T-helper 2 cell treated with Interferon-gamma antibody and Interleukin-4, amounts not matched to agents 100 ng/mL and 5 ng/mL, for 36 hours (primary cell): Measurements from ENCODE around the gene PIEZO1. TPM values are rescaled to one million over a fixed set of nuclear protein-coding genes. Genes with fewer than 3 reads are reported as not detected.
"Not testable (repeated sequence)": the region's sequence is repeated elsewhere in the genome, so short reads cannot be mapped to it uniquely, and the experiment has no call there.

Source experiments
- intact Hi-C: fragments of 100-400 bp; cut with micrococcal nuclease; formaldehyde crosslinking; loops from one replicate; pipeline ENCODE4 v1.15.1; 2023
- total RNA-seq: library from RNA; stranded (reverse); gene quantifications from 2 replicates; pipeline ENCODE4 v1.2.3, GENCODE V29; 2022

The PIEZO1 gene
- total RNA-seq, 1 donor from 2014 or later = 306 TPM

DNA sequence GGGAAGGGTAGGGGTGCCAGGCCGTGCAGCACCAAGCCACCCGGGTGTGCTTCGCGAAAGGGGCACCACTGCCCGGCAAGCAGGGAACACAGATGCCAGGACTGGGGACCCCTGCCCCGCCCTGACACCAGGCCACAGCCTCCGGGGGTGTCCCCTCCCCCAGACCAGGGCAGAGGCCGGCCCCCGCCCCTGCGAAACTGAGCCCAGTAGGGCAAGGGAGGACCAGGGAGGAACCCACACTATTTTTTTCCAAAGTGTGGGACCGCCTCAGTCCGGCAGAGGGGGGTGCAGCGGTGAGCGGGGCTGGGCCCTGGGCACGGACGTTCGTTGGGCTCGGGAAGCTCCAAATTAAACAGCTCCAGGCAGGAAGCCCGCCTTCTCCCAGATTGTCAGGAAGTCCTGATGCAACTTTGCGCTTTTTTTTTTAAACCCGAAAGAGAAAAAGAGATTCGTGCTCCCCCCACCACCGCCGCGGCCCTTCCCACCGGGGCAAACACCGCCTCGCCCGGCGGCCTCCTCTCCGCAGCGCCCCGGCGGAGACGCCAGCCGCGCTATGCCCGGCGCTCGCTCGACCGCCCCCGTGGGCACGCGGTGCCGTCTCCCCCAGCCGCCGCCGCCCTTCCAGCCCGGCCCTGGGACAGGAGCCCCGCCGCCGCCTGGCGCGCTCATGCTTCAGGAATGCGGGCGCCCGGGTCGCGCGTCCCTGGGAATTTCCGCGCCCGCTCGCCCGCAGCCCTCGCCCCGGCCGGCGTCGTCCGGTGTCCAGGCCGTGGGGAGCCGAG lies 755 bp downstream of the PIEZO1 start:
- intact Hi-C loops = loop anchor here (2.0 to 10.0 kb wide), 4 partner anchors 39 to 832 kb away; partner anchors contain the start of genes BANP and ZFPM1

- intact Hi-C loops = loop anchor here (2.0 to 10.0 kb wide), 5 partner anchors 39 to 831 kb away; partner anchors contain the start of genes BANP and ZFPM1
These were observed 1.5 kb downstream of the PIEZO1 start for GRCh38 chr16:88783391-88784073.

GRCh38 chr16:88782454-88783390 lies 2.3 kb downstream of the PIEZO1 start:
- intact Hi-C loops = loop anchor here (2.0 to 10.0 kb wide), 3 partner anchors 82 to 830 kb away; partner anchors contain the start of genes BANP and ZFPM1

DNA sequence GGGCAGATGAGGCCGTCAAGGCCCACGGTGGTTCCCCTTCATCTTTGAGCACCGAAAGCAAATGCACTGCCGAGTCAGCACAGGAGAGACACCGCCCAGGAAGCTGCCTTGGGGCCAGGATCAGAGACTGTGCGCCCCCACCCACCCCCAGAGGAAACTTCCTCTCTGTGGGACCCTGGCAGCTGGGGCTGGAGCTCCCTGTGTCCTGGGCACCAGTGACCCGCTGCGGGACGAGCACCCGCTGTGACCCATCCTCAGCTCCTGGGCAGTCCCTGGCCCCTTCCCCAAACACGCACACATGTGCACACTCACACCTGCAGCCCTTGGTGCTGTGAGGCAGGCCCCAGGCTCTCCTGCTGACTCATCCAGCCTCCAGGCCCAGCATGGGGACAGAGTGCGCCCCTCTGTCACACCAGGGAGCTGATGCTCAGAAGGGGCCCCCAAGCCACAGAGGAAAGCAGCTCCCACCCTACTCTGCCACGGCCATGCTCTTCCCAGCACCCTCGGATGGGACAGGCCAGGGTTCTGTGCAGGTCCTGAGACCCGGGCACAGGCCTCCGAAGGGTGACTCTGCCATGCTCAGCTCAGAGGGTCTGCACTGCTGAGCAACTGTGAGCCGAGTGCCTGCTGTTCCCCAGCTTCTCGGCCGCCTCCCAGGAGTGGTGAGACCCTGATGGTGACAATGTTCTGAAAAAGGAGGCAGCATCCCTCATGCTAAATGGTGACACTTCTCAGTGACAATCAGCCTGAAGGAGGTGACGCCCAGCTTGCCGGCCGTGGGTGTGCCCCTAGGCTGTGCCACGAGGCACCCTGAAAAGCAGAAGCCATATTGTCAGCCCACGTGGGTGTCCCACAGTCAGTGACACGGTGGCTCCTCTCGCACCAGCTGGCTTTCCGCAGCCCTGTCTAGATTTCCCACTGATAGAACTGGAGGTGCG lies 3.6 kb downstream of the PIEZO1 start:
- intact Hi-C loops = loop anchor here (2.0 to 10.0 kb wide), 3 partner anchors 81 to 829 kb away; partner anchors contain the start of genes BANP and ZFPM1

DNA sequence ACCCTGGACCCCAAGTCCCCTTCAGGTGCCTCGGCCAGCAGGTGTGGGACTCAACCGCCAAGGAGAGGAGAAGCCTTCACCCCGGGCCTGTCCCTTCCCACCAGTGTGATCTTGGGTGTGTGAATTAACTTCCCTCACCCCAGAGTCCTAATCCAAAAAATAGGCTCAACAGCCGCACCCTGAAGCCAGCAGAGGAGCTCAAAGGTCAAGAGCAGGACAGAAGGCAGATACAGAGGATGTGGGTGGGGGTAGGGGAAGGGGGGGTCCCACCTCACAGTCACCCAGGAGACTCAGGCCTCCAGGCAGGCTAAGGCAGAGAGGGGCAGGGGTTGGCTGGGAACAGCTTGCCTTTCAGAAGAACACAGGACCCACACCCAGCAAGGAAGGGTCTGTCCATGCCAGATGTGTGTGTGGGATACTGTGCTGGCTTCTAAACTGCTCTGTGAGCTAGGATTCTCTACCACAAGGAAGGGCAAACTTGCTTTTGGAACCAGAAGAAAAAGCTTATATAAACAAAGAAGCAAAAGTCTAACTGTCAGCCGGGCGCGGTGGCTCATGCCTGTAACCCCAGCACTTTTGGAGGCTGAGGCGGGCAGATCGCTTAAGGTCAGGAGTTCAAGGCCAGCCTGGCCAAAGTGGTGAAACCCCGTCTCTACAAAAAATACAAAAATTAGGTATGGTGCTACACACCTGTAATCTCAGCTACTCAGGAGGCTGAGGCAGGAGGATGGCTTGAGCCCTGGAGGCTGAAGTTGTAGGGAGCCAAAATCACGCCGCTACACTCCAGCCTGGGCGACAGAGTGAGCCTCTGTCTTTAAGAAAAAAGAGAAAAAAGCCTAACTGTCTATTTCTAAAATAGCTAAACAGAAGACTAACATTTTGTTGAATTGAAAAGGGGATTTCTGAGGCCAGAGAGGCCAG lies 4.6 kb downstream of the PIEZO1 start:
- intact Hi-C loops = loop anchor here (5.0 to 10.0 kb wide), 2 partner anchors 326 to 828 kb away; partner anchors contain the start of genes BANP and ZFPM1

DNA sequence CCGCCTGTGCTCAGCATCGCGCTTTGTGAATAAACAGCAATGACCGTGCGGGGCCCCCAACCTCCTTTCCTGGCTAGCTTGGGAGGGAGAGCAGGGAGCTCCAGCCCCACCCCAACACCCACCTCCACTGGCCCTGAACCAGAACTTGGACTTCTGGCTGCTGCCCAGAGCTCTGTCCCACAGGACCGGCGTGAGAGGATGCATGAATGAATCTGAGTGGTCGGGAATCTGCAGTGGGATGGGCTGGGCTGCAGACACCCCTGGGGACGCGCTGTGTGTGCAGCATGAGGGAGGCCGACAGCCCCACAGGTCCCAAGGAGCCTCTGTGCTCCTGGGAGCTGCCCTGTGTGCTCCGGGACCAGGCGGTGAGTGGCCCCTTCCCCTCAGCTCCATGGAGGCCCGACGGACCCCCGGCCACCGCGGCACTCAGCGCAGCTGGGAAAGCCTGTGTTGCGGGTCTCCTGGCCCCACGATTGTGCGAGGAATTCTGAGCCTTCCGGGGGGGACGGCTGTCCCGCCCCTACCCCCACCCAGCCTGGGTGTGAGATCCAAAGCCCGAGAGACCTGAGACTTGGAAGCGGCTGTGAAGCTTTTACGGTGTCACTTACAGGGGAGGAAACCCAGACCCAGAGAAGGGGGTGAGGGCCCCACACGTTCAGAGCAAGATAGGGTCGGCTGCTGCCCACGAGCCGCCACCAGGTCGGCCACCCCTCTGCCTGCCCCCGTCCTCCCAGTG lies 5.4 kb downstream of the PIEZO1 start:
- intact Hi-C loops = loop anchor here (5.0 to 10.0 kb wide), 2 partner anchors 325 to 827 kb away; partner anchors contain the start of genes BANP and ZFPM1

DNA sequence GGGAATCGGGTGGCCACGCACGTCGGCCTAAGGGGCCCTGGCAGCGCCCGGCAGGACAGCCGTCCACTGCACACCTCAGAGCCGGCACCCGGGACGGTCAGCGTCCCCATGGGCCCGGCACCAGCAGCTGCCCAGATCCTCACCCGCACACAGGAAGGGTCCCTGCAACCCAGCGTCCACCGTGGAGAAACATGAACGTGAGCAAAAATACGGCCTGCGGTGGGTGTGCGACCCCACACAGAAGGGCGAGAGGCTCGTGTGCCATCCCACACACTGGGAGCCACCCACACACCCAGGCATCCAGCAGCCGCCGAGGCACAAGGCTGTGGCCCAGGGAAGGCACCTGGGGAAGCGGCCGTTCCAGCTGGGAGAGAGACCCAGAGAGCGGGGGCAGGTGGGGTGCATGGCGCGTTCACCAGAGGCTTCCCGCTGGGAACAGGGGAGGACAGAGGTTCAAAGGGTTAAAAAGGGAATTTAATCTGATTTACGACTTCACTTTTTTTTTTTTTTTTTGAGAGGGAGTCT lies 6.4 kb downstream of the PIEZO1 start:
- intact Hi-C loops = no loop called here

DNA sequence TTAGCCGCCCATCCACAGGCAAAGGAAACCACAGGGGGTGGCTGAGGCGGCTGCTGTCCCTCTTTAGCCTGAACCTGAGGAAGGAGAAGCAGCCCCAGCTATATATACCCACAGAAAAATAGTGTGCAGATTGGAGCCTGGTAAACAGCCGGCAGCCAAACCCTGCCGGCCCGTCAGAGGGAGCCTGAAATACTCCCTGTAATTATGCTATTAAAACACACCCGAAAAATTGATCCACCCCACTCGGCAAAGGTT lies 6.8 kb downstream of the PIEZO1 start:
- intact Hi-C loops = no loop called here

GRCh38 chr16:88777471-88778270 lies 7.3 kb downstream of the PIEZO1 start:
- intact Hi-C loops = no loop called here

GRCh38 chr16:88775825-88776224 lies 9.2 kb downstream of the PIEZO1 start:
- intact Hi-C loops = no loop called here

DNA sequence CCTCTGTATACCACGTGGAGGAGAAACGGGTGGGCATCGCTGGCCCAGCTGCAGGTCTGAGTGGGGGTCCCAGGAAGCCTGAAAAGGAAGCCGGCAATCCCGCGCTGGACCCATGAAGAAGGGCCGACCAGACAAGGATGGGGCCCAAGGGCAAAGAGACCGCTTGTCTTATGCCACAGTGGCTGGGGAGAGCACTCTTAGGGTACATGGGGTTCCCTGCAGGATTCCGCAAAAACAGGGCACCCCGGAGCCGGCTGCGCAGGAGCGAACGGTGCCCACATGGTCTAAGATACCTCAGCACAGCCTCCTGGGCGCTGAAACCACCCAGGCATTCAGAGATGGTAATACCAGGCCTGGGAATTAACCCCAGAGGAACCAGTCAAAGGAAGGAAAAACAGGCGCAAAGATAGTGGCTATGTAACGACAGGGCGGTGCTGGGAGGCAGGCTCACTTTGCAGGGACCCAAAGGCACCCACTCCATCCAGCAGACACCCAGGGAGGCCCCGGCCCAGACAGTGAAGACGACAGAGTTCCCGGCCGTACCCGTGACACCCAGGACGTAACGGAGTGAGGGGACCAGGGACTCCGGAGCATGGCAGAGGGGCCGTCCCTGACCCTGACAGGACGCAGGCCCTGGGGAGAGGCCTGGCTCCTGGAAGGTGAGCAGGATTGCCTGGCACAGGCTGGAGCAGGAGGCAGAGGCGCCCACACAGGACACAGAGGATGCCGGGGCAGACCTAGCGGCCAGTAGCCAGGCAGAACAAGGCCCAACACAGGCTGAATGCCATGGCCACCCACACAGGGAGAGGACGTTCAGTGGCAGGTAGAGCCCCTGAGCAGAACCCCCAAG lies 10.3 kb downstream of the PIEZO1 start:
- intact Hi-C loops = no loop called here

- intact Hi-C loops = no loop called here
These were observed 11.2 kb downstream of the PIEZO1 start for GRCh38 chr16:88773812-88774291.

DNA sequence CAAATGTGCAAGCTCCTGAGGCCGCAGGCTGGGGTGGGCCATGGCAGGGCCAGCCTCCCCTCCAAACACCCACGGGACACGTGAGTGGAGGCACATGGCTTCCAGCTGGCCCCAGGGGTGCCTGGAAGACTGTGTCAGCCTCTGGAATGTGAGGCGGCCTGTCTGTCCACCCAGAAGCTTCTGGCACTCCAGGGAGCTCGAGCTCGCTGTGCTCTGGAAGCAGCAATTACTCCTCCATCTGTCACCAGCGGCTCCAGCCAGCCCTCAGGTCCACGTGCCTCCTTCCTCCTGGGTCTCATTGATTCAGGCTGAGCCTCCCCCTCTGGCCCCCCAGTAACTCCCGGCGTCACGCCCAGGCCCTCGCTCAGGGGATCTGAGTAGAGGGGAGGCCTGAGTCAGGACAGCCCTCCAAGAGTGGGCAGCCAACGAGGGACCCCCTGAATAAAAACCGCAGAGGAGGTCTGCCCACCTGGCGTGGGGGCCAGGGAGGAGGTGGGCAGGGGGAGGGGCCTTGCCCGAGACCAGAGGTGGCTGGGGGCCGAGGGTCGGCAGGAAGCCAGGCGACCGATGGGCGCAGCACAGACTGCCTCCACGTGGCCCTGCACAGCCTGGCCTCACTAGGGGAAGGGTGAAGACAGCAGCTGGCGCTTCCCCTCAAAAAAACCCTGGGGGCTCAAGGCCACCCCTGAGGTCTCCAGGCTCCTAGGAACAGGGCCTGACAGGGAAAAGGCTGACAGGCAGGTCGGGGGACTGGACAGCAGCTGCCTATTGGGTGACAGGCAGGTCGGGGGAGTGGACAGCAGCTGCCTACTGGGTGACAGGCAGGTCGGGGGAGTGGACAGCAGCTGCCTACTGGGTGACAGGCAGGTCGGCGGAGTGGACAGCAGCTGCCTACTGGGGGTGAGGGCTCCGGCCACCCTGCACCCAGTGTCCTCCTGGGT lies 11.9 kb downstream of the PIEZO1 start:
- intact Hi-C loops = no loop called here

DNA sequence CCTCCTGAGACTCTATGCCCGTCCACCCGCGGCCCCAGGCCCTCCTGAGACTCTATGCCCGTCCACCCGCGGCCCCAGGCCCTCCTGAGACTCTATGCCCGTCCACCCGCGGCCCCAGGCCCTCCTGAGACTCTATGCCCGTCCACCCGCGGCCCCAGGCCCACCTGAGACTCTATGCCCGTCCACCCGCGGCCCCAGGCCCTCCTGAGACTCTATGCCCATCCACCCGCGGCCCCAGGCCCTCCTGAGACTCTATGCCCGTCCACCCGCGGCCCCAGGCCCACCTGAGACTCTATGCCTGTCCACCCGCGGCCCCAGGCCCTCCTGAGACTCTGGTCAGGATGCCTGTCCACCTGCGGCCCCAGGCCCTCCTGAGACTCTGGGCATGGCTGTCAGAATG lies 13.2 kb downstream of the PIEZO1 start:
- intact Hi-C loops = not testable (repeated sequence)

- intact Hi-C loops = no loop called here
These were observed 13.7 kb downstream of the PIEZO1 start for GRCh38 chr16:88771294-88771772.
